ENCODE data around the gene MYOZ3. TPM values are rescaled to one million over a fixed set of nuclear protein-coding genes. Genes with fewer than 3 reads are reported as not detected.

Gene MYOZ3
- total and polyA plus RNA-seq, 12 donors: 0.91 to 12.2 (median 5.6) TPM

GRCh38 chr5:150653145-150653761 is 7.8 kb upstream of the MYOZ3 start:
- DNase-seq: peak in 1 of 2 donors; percentile 9
- H3K9me3 ChIP-seq: no peaks in the 10 kb centered on the region

GRCh38 chr5:150653762-150654556 is 7.1 kb upstream of the MYOZ3 start:
- no peak for TF ChIP-seq CTCF (IDR thresholded peaks at IDR 0.05)
- H3K9me3 ChIP-seq: no peaks in the 10 kb centered on the region
- no peaks in the 10 kb centered on the region for H3K27me3 ChIP-seq
- DNase-seq: no peak
- WGBS, 2 donors: 77 to 82% methylated on average over 2 of the region's 2 CpGs
- peak overlapping the region in 9 of 10 donors; percentile 0 to 100 (median 62) for H3K27ac ChIP-seq
- no peak for ATAC-seq
- no peak overlapping the region for H3K4me3 ChIP-seq
- peaks cover 0 to 56% (median 23%) of the 10 kb centered on the region in 9 donors for H3K36me3 ChIP-seq
- peaks cover 38 to 98% (median 69%) of the 10 kb centered on the region in 9 donors for H3K4me1 ChIP-seq
- intact Hi-C loops (cut with DNase I): loop anchor here in 5 of 10 donors (2.0 to 10.0 kb wide), 6 partner anchors 23 to 199 kb away; no protein-coding TSS in a partner anchor

More at GRCh38 chr5:150653145-150653761, 7.8 kb upstream of the MYOZ3 start:
- no peaks in the 10 kb centered on the region for H3K27me3 ChIP-seq
- no peak overlapping the region for H3K4me3 ChIP-seq
- H3K27ac ChIP-seq: peak overlapping the region in 9 of 10 donors; percentile 0 to 100 (median 62)
- 67 to 71% methylated on average over 5 of the region's 5 CpGs for WGBS, 2 donors
- peaks cover 45 to 98% (median 74%) of the 10 kb centered on the region in 9 donors for H3K4me1 ChIP-seq
- peak in 1 of 9 donors; percentile 4 for TF ChIP-seq CTCF (IDR thresholded peaks at IDR 0.05)
- H3K36me3 ChIP-seq: peaks cover 0 to 63% (median 30%) of the 10 kb centered on the region in 9 donors
- no peak for ATAC-seq
- intact Hi-C loops (cut with DNase I): loop anchor here in 4 of 10 donors (2.0 to 10.0 kb wide), 4 partner anchors 22 to 198 kb away; no protein-coding TSS in a partner anchor

- TF ChIP-seq CTCF (IDR thresholded peaks at IDR 0.05): no peak
- 61 to 77% methylated on average over 3 of the region's 3 CpGs for WGBS, 2 donors
- peak in 1 of 2 donors; percentile 22 for DNase-seq
Observed at GRCh38 chr5:150655221-150655620, 5.8 kb upstream of the MYOZ3 start.

More at GRCh38 chr5:150655221-150655620, 5.8 kb upstream of the MYOZ3 start:
- Histone ChIP-seq H3K27me3 (no peaks in the 10 kb centered on the region), H3K36me3 (peaks cover 0 to 43% (median 12%) of the 10 kb centered on the region in 9 donors), H3K4me1 (peaks cover 28 to 96% (median 63%) of the 10 kb centered on the region in 9 donors), H3K27ac (peak overlapping the region in 8 of 10 donors; percentile 3 to 100 (median 62)), H3K4me3 (no peak overlapping the region), H3K9me3 (no peaks in the 10 kb centered on the region)
- no peak for ATAC-seq
- intact Hi-C loops (cut with DNase I): loop anchor here in 7 of 10 donors (2.0 to 10.0 kb wide), 7 partner anchors 47 to 200 kb away; partner anchors contain the start of gene RBM22 (in 1 of the 7)
